GM19023 (cell line): ENCODE measurements around the gene NIP7.
"Not testable (repeated sequence)": the region's sequence is repeated elsewhere in the genome, so short reads cannot be mapped to it uniquely, and the experiment has no call there.

Experiments used
- ATAC-seq: cut with Tn5 transposase; IDR thresholded peaks from one replicate; pipeline ENCODE4 v1.9.1; 2021; ENCODE audit warnings: mild to moderate bottlenecking, moderate library complexity; ENCODE audit not compliant: unreplicated experiment

The NIP7 gene

DNA sequence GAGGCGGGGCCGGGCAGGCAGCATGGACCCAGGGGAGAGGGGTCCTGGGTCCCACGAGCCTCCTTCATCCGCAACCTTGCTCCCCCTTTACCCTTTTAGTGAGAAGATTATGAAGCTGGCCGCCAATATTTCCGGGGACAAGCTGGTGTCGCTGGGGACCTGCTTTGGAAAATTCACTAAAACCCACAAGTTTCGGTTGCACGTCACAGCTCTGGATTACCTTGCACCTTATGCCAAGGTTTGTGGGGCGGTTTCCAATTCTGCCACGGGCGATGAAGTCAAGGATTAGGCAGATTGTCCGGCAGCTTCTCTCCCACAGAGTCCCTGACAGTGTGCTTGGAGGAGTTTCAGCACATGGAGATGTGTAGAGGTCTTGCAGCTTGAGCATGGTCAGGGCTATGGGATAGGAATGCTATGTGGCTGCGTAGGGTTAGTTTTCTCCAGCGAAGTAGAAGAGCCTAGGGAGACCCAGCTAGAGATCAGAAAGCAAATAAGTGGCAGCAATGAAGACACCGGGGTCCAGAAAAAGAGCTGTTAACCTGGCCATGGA, 598 bp downstream of the NIP7 start:
- no peak for ATAC-seq

DNA sequence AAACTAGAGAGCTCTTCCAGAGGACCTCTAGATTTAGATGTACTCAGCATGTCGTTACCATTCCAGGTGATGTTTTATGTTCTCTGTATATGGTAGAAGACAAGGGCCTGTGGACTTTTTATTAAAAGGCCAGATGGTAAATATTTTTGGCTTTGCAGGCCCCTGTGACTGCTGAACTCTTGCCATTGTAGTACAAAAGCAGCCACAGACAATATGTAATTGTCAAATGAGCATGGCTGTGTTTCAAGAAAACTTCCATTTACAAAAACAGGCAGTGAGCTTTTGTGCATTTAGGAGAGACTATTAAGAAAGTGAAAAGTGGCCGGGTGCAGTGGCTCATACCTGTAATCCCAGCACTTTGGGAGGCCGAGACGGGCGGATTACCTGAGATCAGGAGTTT, 4.6 kb downstream of the NIP7 start:
- no peak for ATAC-seq

- no peak for ATAC-seq
These were observed 6.4 kb downstream of the NIP7 start for GRCh38 chr16:69345923-69346322.

- no peak for ATAC-seq
These were observed 7.1 kb downstream of the NIP7 start for GRCh38 chr16:69346683-69347082.

DNA sequence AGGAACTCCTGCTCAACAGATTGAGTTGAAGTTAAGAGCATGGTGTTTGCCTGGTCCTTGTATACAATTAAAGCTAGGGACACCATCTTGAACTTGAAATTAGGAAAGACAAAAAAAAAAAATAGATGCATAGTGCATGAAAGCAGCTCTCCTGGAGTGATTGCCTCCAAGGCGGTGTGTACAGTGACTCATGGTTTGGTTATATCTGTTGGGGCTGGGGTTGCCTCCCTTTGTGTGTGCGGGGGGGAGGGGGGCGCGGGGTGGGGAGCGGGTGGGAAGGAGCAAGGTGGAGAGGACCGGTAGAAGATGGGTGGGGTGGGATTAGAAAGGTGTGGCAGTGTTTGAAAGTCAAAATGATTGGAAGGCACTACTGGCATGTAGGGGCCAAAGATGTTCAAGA, 8.7 kb downstream of the NIP7 start:
- no peak for ATAC-seq

DNA sequence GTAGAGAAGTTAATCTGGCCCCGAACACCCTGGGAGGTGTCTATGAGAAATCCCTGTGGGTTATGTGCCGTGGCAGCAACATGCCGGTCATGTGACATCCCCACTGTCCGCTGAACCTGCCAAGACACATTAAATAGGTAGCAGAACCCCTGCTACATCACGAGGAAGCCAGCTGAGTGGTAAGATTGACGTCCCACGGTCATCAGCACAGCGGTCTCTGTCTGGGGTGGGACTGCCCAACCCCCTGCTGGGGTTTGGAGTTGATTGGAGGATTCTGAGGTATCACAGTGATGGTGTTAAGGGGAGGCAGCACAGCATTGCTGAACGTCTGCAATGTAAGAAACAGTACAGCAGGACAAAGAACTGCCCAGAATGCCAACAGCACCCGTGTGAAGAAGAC, 10.0 kb downstream of the NIP7 start:
- ATAC-seq = no peak

DNA sequence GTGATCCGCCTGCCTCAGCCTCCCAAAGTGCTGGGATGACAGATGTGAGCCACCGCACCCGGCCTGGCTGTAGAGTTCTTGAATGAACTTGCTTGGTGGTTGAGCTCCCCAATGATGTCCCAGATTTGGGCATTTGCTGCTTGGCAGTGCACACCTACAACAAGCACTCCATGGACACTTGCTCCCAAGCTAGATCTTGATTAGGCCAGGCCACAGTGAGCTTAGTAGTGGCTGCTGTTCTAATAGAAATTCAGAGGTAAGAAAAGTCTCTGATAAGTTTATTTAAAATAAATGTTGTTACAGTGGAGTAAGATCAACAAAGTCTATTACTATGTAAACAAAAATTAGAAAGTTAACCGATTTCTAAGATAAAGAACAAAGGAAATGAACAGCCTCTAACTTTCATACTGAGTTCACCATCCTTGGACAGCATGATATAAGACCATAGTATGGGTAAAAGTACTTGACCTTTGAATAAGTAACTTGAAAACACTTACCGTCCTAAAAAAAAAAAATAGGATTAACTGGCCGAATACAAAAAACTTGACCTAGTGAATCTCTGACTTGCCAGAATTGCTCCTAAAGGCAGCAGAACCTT, 11.1 kb downstream of the NIP7 start:
- no peak for ATAC-seq

GRCh38 chr16:69351309-69352027, 11.9 kb downstream of the NIP7 start, which contains the start of gene TMED6:
TMED6 (minus strand) TSS chr16:69351786; CDS start chr16:69351753, 33 bp downstream.
- no peak for ATAC-seq

DNA sequence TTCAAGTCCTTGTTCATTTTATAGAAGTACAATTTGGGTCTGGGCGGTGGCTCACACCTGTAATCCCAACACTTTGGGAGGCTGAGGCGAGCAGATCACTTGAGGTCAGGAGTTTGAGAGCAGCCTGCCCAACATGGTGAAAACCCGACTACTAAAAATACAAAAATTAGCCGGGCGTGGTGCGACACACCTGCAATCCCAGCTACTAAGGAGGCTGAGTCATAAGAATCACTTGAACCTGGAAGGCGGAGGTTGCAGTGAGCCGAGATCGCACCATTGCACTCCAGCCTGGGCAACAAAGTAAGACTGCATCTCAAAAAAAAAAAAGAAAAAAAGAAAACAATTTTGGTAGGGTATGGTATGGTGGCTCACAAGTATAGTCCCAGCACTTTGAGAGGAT, 20.5 kb downstream of the NIP7 start:
- not testable (repeated sequence) for ATAC-seq

- no peak for ATAC-seq
These were observed 23.7 kb downstream of the NIP7 start for GRCh38 chr16:69363281-69363717.

DNA sequence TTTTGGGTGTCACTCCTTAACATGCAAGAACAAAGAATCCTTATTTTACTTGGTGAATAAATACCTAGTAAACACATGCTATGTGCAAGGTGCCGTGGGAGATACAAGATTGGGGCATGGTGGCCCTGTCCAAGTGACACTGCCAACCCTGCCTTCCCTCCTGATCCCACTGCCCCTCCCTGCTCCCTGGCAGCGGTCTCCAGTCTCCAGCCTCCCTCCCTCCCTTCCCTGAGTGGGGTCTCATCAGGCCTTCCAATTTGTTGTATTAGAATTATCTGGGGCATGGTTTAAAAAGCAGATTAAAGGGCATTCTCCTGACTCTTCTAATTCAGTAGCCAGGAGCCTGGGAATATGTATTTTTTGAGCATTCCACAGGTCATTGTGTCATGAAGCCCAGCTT, 24.5 kb downstream of the NIP7 start:
- no peak for ATAC-seq

GRCh38 chr16:69365901-69366300, 26.3 kb downstream of the NIP7 start:
- ATAC-seq = no peak

- ATAC-seq = no peak
These were observed 26.9 kb downstream of the NIP7 start for GRCh38 chr16:69366431-69366830.

- ATAC-seq = no peak
These were observed 28.4 kb downstream of the NIP7 start for GRCh38 chr16:69367980-69368379.

GRCh38 chr16:69368866-69369265, 29.3 kb downstream of the NIP7 start:
- no peak for ATAC-seq

- no peak for ATAC-seq
These were observed 32.0 kb downstream of the NIP7 start for GRCh38 chr16:69371564-69371963.

DNA sequence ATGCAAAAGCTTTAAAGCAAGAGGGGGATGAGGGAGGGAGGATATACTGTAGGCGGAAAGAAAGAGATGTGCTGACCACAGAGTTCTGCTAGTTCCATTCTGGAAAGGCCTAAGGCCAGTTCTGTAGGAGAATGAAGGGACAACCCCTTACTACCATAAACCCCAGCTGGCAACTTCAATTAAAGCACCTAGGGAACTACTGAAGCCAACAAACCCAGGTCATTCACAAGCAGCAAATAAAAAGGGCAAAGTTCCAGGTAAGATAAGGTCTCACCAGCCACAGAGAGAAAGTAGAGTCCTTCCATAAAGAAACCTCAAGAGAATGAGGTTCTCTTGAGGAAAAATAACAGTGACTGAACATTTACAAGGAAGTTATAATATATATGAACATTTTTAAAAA, 33.4 kb downstream of the NIP7 start:
- no peak for ATAC-seq

DNA sequence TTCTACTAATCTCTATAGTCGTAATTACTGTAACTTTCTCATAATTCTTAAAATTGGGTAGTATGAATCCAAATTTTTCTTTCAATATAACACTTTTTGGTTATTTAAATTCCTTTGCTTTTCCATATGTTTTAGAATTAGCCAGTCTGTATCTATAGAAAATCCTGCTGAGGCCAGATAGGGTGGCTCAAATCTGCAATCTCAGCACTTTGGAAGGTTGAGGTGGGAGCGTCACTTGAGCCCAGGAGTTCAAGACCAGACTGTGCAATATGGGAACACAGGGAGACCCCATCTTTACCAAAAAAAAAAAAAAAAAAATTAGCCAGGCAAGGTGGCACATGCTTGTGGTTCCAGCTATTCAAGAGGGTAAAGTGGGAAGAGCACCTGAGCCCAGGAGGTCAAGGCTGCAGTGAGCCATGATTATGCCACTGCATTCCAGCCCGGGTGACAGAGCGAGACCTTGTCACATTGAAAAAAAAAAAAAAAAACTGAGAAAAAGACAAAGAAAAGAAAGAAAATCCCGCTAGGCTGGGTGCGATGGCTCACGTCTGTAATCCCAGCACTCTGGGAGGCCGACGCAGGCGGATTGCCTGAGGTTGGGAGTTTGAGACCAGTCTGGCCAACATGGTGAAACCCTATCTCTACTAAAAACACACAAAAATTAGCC, 37.0 kb downstream of the NIP7 start:
- no peak for ATAC-seq

GRCh38 chr16:69378036-69378435, 38.5 kb downstream of the NIP7 start:
- ATAC-seq = no peak

DNA sequence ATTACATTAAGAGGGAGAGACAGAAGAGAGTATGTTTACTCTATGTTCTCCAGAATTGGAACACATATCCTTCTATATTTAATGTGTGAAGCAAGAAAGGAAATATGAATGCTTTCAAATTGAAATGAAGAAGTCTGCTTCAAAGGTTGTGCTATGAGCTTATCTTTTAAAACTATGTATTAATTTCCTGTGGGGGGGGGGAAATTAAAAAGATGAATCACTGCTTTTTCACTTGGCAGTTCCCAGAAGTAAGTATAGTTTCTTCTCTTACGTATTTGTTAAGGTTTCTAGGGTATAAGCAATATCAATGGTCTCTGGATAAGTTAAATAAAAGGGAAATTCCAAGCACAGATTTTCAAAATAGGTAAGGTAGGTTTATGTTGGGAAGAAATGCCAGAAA, 39.2 kb downstream of the NIP7 start:
- no peak for ATAC-seq

DNA sequence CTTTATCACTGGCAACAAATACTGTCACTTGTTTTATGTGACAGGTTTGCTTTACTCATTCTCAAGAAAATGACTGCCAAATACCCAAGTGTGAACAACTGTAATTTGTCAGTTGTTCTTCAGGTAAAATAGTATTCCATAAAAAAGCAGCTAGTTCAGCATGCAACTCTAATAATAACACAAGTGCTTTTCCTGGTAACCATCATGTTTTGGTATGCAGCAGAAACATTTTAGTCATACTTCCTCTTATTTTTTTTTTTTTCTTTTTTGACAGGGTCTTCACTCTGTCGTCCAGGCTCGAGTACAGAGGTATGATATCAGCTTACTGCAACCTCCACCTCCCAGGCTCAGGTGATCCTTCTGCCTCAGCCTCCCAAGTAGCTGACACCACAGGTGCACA, 41.7 kb downstream of the NIP7 start:
- no peak for ATAC-seq

- no peak for ATAC-seq
These were observed 42.8 kb downstream of the NIP7 start for GRCh38 chr16:69382421-69382820.
